Cardiac muscle cell (in vitro differentiated cells and primary cell): ENCODE results near the gene HPS5. TPM values are rescaled to one million over a fixed set of nuclear protein-coding genes. Genes with fewer than 3 reads are reported as not detected.
A peak's percentile ranks its signal among the peaks of the same experiment; 100 is the strongest.

Experiments
- DNase-seq, 2 donors: peaks; one replicate each; pipeline versions ENCODE4 v3.0.0 to v3.0.0-alpha.2; 2010 to 2017; ENCODE audit warnings: low read depth in 1 of 2, low spot score in 1 of 2
- H3K27ac ChIP-seq: fragments of 200-600 bp; sonication (generic); 2 replicates; pipeline ENCODE4 v1.5.1; 2016
- H3K27me3 ChIP-seq: fragments of 200-600 bp; sonication (generic); 2 replicates; pipeline ENCODE4 v1.6.0; 2016; ENCODE audit warnings: control low read depth
- H3K36me3 ChIP-seq: fragments of 200-600 bp; sonication (generic); 2 replicates; pipeline ENCODE4 v1.5.1; 2016; ENCODE audit warnings: control low read depth
- H3K4me1 ChIP-seq: fragments of 200-600 bp; sonication (generic); 2 replicates; pipeline ENCODE4 v1.8.1; 2017; ENCODE audit warnings: low read depth, mild to moderate bottlenecking, mixed run types
- H3K4me3 ChIP-seq: fragments of 200-600 bp; sonication (generic); 2 replicates; pipeline ENCODE4 v1.5.1; 2016; ENCODE audit warnings: mild to moderate bottlenecking
- H3K9me3 ChIP-seq: fragments of 200-600 bp; sonication (generic); 2 replicates; pipeline ENCODE4 v1.5.1; 2017; ENCODE audit warnings: low read depth, mild to moderate bottlenecking, control low read depth
- polyA plus RNA-seq: library from polyadenylated mRNA; unstranded; fragments of >200 nt; fragmentation: Nextera tagmentation; extraction: Ambion mirVana; gene quantifications from 2 replicates; pipeline ENCODE4 v1.2.1, GENCODE V29; 2016
- total RNA-seq: library from RNA; depleted of rRNA; stranded (reverse); fragments of >200 nt; gene quantifications from 2 replicates; pipeline ENCODE4 v1.2.3, GENCODE V29; 2016
- TF ChIP-seq, protein P1 (sequence below): IDR thresholded peaks from 2 replicates; pipeline ENCODE4 v1.5.1; 2012; ENCODE audit warnings: low read depth, mild to moderate bottlenecking, low read length

Gene HPS5
- total and polyA plus RNA-seq, 2 experiments from 2014 or later, result 7.3 to 9.5 TPM

DNA sequence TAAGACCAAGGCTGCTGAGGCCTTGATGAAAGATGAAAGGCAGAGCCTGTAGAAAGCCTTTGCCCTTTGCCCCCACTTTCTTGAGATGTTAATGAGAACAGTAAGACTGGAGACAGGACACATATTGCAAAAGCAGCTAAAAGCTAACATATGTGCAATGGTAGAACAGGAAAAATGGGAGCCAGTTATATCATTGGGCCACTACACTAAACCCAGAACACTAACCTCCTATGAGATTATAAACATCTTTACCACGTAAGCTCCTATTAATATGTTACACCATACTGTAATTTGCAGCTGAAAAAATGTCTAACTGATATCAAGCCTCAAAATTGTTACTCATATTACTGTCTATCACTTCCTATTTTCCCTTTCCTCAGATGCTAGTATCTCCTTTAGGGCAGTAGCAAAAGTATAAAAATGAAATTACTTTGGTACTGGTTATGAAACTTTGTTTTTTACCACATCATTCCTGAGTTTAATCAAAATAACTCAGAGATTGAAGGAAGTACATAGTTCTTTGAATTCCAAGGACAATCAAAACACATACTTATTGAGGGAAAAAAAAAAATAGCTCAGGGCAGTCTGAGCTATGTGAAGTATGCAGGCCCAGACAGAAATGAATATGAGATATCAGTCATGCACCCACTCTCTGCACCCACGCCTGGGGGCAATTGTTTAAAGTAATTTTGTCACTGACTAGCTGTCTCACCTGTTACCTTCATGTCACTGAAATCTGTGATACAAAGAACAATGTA is 9.1 kb downstream of the HPS5 start:
- TF ChIP-seq, protein P1, sequence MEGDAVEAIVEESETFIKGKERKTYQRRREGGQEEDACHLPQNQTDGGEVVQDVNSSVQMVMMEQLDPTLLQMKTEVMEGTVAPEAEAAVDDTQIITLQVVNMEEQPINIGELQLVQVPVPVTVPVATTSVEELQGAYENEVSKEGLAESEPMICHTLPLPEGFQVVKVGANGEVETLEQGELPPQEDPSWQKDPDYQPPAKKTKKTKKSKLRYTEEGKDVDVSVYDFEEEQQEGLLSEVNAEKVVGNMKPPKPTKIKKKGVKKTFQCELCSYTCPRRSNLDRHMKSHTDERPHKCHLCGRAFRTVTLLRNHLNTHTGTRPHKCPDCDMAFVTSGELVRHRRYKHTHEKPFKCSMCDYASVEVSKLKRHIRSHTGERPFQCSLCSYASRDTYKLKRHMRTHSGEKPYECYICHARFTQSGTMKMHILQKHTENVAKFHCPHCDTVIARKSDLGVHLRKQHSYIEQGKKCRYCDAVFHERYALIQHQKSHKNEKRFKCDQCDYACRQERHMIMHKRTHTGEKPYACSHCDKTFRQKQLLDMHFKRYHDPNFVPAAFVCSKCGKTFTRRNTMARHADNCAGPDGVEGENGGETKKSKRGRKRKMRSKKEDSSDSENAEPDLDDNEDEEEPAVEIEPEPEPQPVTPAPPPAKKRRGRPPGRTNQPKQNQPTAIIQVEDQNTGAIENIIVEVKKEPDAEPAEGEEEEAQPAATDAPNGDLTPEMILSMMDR, result no peak
- peak in 1 of 2 donors; percentile 65 for DNase-seq

DNA sequence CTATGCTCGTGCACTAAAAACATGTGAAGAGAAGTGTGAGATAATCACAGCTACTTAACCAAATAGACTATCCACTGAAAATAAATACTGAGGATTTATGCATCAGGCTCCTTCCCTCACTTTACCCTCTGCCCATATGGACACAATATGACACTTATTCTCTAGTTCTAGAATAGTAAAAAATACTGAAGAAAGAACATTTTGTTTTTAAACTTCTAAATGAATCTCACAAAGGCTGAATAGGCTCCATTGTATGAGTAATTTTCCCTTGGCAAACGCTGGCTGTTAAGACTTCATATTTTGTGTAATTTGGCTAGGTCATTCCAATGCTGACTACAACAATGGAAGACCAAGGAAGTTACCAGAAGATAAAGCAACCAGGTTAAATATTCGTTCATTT is 9.9 kb downstream of the HPS5 start:
- Histone ChIP-seq H3K36me3 (peaks cover 31% of the 10 kb centered on the region), H3K4me3 (no peak overlapping the region), H3K9me3 (no peaks in the 10 kb centered on the region), H3K27ac (peak overlapping the region; percentile 71), H3K4me1 (peaks cover 11% of the 10 kb centered on the region), H3K27me3 (no peaks in the 10 kb centered on the region)
- TF ChIP-seq, protein P1, result no peak
- DNase-seq, result peak in 1 of 2 donors; percentile 48

More for the DNA sequence above, 9.1 kb downstream of the HPS5 start:
- H3K36me3 ChIP-seq, result peaks cover 25% of the 10 kb centered on the region
- H3K27ac ChIP-seq, result peak overlapping the region; percentile 71
- H3K9me3 ChIP-seq, result no peaks in the 10 kb centered on the region
- H3K27me3 ChIP-seq, result no peaks in the 10 kb centered on the region
- no peak overlapping the region for H3K4me3 ChIP-seq
- peaks cover 11% of the 10 kb centered on the region for H3K4me1 ChIP-seq

DNA sequence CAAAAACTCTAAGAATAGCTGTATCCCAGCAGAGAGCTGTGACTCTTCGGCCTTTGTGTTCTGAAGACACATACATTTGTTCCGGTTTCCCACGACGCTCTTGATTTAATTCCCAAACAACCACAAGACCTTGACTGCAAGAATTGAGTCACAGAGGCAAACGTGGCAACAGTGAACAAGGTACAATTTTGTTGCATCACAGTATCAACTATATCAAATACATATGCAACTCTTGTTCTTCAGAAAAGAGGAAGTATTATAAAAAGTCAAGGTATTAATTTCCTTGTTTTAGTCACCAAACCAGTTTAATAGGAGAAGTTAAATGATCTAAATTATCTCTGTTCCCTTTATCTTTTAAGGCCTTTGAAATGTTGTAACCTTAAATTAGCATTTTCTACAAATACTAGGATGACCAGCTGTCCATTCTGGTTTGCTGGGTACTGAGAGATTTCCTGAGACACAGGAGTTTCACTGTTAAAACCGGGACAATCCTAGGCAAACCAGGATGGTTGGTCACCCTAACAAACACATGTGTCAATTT is 11.1 kb downstream of the HPS5 start:
- Histone ChIP-seq H3K4me1 (peaks cover 11% of the 10 kb centered on the region), H3K27me3 (no peaks in the 10 kb centered on the region), H3K4me3 (no peak overlapping the region), H3K9me3 (no peaks in the 10 kb centered on the region), H3K27ac (no peak overlapping the region), H3K36me3 (peaks cover 37% of the 10 kb centered on the region)
- DNase-seq, result peak in 1 of 2 donors; percentile 15
- TF ChIP-seq, protein P1, result no peak

DNA sequence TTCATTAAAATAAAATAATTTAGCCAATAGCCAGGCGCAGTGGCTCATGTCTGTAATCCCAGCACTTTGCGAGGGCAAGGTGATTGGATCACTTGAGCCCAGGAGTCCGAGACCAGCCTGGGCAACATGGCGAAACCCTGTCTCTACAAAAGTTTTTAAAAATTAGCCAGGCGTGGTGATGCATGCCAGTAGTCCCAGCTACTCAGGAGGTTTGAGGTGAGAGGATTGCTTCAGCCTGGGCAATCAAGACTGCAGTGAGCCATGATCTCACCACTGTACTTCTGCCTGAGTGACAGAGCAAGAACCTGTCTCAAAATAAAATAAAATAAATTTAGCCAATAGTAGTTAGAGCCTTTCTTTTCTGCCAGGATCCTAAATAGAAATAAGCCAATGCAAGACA is 12.2 kb downstream of the HPS5 start:
- TF ChIP-seq, protein P1, result no peak
- H3K27me3 ChIP-seq, result no peaks in the 10 kb centered on the region
- no peak for DNase-seq
- peaks cover 45% of the 10 kb centered on the region for H3K36me3 ChIP-seq
- no peaks in the 10 kb centered on the region for H3K9me3 ChIP-seq
- no peak overlapping the region for H3K27ac ChIP-seq
- peaks cover 11% of the 10 kb centered on the region for H3K4me1 ChIP-seq
- H3K4me3 ChIP-seq, result no peak overlapping the region

DNA sequence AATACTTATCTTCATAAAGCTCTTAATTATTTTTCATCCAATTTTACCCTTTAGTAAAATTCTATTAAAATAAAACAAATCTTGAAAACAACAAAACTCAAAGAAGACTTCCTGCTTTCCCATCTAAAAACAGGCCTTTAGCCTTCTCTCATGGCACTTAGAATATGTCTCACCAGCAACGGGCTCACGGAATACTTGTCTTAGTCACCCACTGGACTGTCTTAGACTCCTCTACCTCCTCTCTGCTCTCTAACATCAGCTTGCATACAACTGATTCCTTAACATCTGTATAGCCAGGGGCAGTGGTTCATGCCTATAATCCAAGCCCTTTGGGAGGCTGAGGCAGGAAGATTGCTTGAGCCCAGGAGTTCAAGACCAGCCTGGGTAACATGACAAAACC is 13.7 kb downstream of the HPS5 start:
- H3K27me3 ChIP-seq, result no peaks in the 10 kb centered on the region
- peaks cover 49% of the 10 kb centered on the region for H3K36me3 ChIP-seq

More for the DNA sequence above, 13.7 kb downstream of the HPS5 start:
- TF ChIP-seq, protein P1, result no peak
- DNase-seq, result no peak
- H3K4me1 ChIP-seq, result peaks cover 8% of the 10 kb centered on the region
- H3K4me3 ChIP-seq, result no peak overlapping the region
- no peaks in the 10 kb centered on the region for H3K9me3 ChIP-seq
- H3K27ac ChIP-seq, result no peak overlapping the region
